22Rv1 (cell line): ENCODE results near the gene ZNF284.

Experiments
- ZFX ChIP-seq: fragments of 450-650 bp; IDR thresholded peaks from 2 replicates; pipeline ENCODE4 v1.6.1; 2017; ENCODE audit warnings: antibody characterized with exemption, borderline replicate concordance
- TF ChIP-seq, protein P1 (sequence below): fragments of 450-650 bp; IDR thresholded peaks from 2 replicates; pipeline ENCODE4 v1.5.1; 2017; ENCODE audit warnings: mild to moderate bottlenecking

DNA sequence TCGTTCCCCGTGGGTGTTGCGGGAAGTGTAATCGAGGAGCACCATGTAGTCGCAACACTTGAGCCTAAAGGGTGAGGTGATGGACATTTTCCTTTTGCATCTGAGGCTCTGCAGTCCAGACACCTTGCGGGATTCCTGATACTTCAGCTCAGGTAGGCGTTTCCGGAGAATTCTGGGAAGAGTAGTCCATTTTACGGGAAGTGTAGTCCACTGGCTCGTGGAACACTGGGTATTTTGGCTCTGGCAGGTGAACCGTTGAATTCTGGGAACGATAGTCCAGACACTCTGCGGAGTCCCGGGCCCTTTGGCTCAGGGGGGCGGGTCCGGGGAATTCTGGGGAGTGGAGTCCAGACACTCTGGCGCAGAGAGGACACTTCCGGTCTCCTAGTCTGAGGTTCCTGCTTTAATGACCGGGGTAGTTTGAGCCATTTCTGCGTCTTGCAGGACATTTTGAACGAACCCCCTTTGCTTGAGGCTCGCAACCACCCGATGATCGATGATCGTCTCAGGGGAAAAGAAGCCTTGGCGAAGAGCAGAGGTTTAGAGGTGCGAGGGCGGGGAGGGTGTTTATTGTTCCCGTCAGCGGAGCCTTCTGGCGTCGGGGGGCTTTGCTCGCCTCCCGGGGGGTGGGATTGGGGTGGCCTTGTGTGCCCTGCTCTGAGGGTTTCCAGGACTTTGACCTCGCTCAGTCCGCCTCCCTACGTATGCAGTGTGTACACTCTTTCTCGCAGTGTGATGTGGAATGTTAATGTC lies 20.1 kb upstream of the ZNF284 start, which contains the start of gene ZNF223:
- TF ChIP-seq, protein P1, sequence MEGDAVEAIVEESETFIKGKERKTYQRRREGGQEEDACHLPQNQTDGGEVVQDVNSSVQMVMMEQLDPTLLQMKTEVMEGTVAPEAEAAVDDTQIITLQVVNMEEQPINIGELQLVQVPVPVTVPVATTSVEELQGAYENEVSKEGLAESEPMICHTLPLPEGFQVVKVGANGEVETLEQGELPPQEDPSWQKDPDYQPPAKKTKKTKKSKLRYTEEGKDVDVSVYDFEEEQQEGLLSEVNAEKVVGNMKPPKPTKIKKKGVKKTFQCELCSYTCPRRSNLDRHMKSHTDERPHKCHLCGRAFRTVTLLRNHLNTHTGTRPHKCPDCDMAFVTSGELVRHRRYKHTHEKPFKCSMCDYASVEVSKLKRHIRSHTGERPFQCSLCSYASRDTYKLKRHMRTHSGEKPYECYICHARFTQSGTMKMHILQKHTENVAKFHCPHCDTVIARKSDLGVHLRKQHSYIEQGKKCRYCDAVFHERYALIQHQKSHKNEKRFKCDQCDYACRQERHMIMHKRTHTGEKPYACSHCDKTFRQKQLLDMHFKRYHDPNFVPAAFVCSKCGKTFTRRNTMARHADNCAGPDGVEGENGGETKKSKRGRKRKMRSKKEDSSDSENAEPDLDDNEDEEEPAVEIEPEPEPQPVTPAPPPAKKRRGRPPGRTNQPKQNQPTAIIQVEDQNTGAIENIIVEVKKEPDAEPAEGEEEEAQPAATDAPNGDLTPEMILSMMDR: no peak
- no peak for TF ChIP-seq ZFX
